DND-41 (cell line): ENCODE measurements around the gene TAF13.

ENCODE experiments used
- EZH2 ChIP-seq: IDR thresholded peaks from 3 replicates; pipeline ENCODE4 v1.6.1; 2012; ENCODE audit warnings: borderline replicate concordance, low read depth, mild to moderate bottlenecking, moderate library complexity, low read length, inconsistent platforms; ENCODE audit not compliant: severe bottlenecking
- TF ChIP-seq, protein P1 (sequence below): IDR thresholded peaks from 2 replicates; pipeline ENCODE4 v1.5.1; 2012; ENCODE audit warnings: borderline replicate concordance, low read length, moderate library complexity, mild to moderate bottlenecking; ENCODE audit not compliant: poor library complexity, severe bottlenecking; ENCODE audit errors: extremely low read depth

- TF ChIP-seq, protein P1, sequence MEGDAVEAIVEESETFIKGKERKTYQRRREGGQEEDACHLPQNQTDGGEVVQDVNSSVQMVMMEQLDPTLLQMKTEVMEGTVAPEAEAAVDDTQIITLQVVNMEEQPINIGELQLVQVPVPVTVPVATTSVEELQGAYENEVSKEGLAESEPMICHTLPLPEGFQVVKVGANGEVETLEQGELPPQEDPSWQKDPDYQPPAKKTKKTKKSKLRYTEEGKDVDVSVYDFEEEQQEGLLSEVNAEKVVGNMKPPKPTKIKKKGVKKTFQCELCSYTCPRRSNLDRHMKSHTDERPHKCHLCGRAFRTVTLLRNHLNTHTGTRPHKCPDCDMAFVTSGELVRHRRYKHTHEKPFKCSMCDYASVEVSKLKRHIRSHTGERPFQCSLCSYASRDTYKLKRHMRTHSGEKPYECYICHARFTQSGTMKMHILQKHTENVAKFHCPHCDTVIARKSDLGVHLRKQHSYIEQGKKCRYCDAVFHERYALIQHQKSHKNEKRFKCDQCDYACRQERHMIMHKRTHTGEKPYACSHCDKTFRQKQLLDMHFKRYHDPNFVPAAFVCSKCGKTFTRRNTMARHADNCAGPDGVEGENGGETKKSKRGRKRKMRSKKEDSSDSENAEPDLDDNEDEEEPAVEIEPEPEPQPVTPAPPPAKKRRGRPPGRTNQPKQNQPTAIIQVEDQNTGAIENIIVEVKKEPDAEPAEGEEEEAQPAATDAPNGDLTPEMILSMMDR: no peak
- no peak for TF ChIP-seq EZH2
These were observed 19.8 kb upstream of the TAF13 start for GRCh38 chr1:109095631-109096030.
